GM12878 (cell line): ENCODE results near the gene TEX13B. TPM values are rescaled to one million over a fixed set of nuclear protein-coding genes. Genes with fewer than 3 reads are reported as not detected.
"Not testable (repeated sequence)": the region's sequence is repeated elsewhere in the genome, so short reads cannot be mapped to it uniquely, and the experiment has no call there.

Source experiments
- ATAC-seq: fragments of 200-7000 bp; cut with Tn5 transposase; 3 replicates; pipeline ENCODE4 v1.9.1; 2020; ENCODE audit warnings: mild to moderate bottlenecking, moderate library complexity
- BruUV-seq: library from RNA; stranded (reverse); fragments of 400-500 nt; replicated peaks from 2 replicates; lab custom pipeline; 2021; lab: Mats Ljungman, UMichigan
- CTCF ChIA-PET: fragments of 300-600 bp; sonication (Branson Sonifier 250); formaldehyde crosslinking; extraction: SDS; loops from one replicate; lab custom pipeline; 2021; ENCODE audit warnings: inconsistent platforms; lab: Yijun Ruan, JAX
- POLR2A ChIA-PET: fragments of 350-600 bp; formaldehyde crosslinking; extraction: SDS; loops from one replicate; lab custom pipeline; 2021; ENCODE audit warnings: inconsistent platforms; lab: Charles Lee
- RAD21 ChIA-PET: fragments of 300-600 bp; sonication (Branson Sonifier 250); formaldehyde crosslinking; loops from one replicate; lab custom pipeline; 2023; ENCODE audit warnings: antibody characterized with exemption; ENCODE audit not compliant: unreplicated experiment; lab: Charles Lee
- SMC1A ChIA-PET: fragments of 300-600 bp; sonication (Branson Sonifier 250); formaldehyde crosslinking; loops from one replicate; lab custom pipeline; 2023; ENCODE audit not compliant: unreplicated experiment, uncharacterized antibody; lab: Charles Lee
- DNase-seq: peaks from one replicate; pipeline ENCODE4 v3.0.0-alpha.2; 2011; ENCODE audit warnings: low read depth, low spot score
- FAIRE-seq: peaks from 3 replicates; lab custom pipeline; 2011; peaks lifted over from hg19 to GRCh38; lab: Jason Lieb, UNC
- H2AFZ ChIP-seq: 2 replicates; pipeline ENCODE4 v1.6.0; 2011; ENCODE audit warnings: low read depth, low read length, control low read depth; ENCODE audit not compliant: control insufficient read depth
- H3K27ac ChIP-seq: 2 replicates; pipeline ENCODE4 v1.5.1; 2011; ENCODE audit warnings: control low read depth; ENCODE audit not compliant: control insufficient read depth, insufficient read depth
- H3K27me3 ChIP-seq, 2 experiments: replicated peaks in 1 of 2; 2 replicates each; pipeline versions ENCODE4 v1.6.0 to v1.6.1; 2011; ENCODE audit warnings: low read length in 1 of 2; ENCODE audit not compliant: control insufficient read depth in 2 of 2, insufficient read depth in 2 of 2
- H3K36me3 ChIP-seq, 2 experiments: 2 replicates each; pipeline ENCODE4 v1.5.1; 2011; ENCODE audit warnings: low read length in 1 of 2; ENCODE audit not compliant: control insufficient read depth in 2 of 2, insufficient read depth in 2 of 2
- H3K4me1 ChIP-seq: 2 replicates; pipeline ENCODE4 v1.6.1; 2011; ENCODE audit warnings: mild to moderate bottlenecking, low read length, moderate library complexity, mixed read lengths; ENCODE audit not compliant: control insufficient read depth, insufficient read depth
- H3K4me2 ChIP-seq: 2 replicates; pipeline ENCODE4 v1.6.0; 2011; ENCODE audit warnings: control low read depth; ENCODE audit not compliant: control insufficient read depth, insufficient read depth
- H3K4me3 ChIP-seq: fragments of 200-600 bp; sonication (generic); 2 replicates; pipeline ENCODE4 v1.5.1; 2016
- H3K79me2 ChIP-seq: 2 replicates; pipeline ENCODE4 v1.6.0; 2011; ENCODE audit warnings: low read length; ENCODE audit not compliant: control insufficient read depth, insufficient read depth
- H3K9ac ChIP-seq: 2 replicates; pipeline ENCODE4 v1.8.0; 2011; ENCODE audit warnings: low read length, control low read depth, mixed read lengths; ENCODE audit not compliant: control insufficient read depth, insufficient read depth
- H3K9me3 ChIP-seq: replicated peaks from 3 replicates; pipeline ENCODE4 v1.5.1; 2011; ENCODE audit warnings: mild to moderate bottlenecking, low read length; ENCODE audit not compliant: control insufficient read depth, insufficient read depth
- H4K20me1 ChIP-seq: 2 replicates; pipeline ENCODE4 v1.6.0; 2011; ENCODE audit not compliant: control insufficient read depth, insufficient read depth
- JUNB ChIP-seq: IDR thresholded peaks from 2 replicates; pipeline ENCODE4 v1.6.1; 2016; ENCODE audit warnings: antibody characterized with exemption, mild to moderate bottlenecking
- SPI1 ChIP-seq: IDR thresholded peaks from 2 replicates; pipeline ENCODE4 v1.6.1; 2011; ENCODE audit warnings: low read depth, mild to moderate bottlenecking, low read length, moderate library complexity, borderline replicate concordance; ENCODE audit not compliant: insufficient read depth
- WGBS: methylation state at CpG from one replicate; pipeline ENCODE4 v1.1.6; 2016; ENCODE audit warnings: low lambda C conversion rate; ENCODE audit not compliant: insufficient replicate concordance, insufficient coverage; ENCODE audit errors: missing lambda C conversion rate; 5-methylcytosine and 5-hydroxymethylcytosine counted together
- in situ Hi-C: fragments of 300-500 bp; cut with MboI; formaldehyde crosslinking; loops from 9 replicates; pipeline ENCODE4 v1.14.3; 2018; ENCODE audit warnings: mixed read lengths
- intact Hi-C: fragments of 100-400 bp; cut with micrococcal nuclease; formaldehyde crosslinking; loops from one replicate; pipeline ENCODE4 v1.14.2; 2022; ENCODE audit not compliant: unreplicated experiment
- polyA plus RNA-seq, 11 experiments: library from polyadenylated mRNA; depleted of rRNA in 4 of 11; unstranded in 6 of 11; stranded (reverse) in 5 of 11; fragments of >200 nt; fragmentation: Nextera tagmentation in 4 of 11; fragmentation: Illumina TruSeq in 1 of 11; extraction: Ambion mirVana in 4 of 11; extraction: Trizol in 1 of 11; gene quantifications; 1 replicate in 1 of 11; 2 replicates in 10 of 11; pipeline versions ENCODE4 v1.2.1 to v1.2.3, GENCODE V29; 2011 to 2016; ENCODE audit warnings: inconsistent platforms in 2 of 11, missing spikeins in 2 of 11, low read depth in 1 of 11
- total RNA-seq, 4 experiments: library from RNA; depleted of rRNA in 3 of 4; stranded (reverse); fragments of >200 nt in 3 of 4; fragmentation: Illumina TruSeq in 1 of 4; extraction: Trizol in 1 of 4; gene quantifications; 2 replicates each; pipeline versions ENCODE4 v1.2.1 to v1.2.3, GENCODE V29; 2013 to 2021
- TF ChIP-seq, protein P1 (sequence below): fragments of 450-650 bp; IDR thresholded peaks from 2 replicates; pipeline ENCODE4 v1.6.1; 2017; ENCODE audit warnings: low read depth, mild to moderate bottlenecking, moderate library complexity

The TEX13B gene
- total and polyA plus RNA-seq, 10 of the 15 experiments (the other 5 are each of a cell fraction or from before 2014, with no cell fraction given): not detected

DNA sequence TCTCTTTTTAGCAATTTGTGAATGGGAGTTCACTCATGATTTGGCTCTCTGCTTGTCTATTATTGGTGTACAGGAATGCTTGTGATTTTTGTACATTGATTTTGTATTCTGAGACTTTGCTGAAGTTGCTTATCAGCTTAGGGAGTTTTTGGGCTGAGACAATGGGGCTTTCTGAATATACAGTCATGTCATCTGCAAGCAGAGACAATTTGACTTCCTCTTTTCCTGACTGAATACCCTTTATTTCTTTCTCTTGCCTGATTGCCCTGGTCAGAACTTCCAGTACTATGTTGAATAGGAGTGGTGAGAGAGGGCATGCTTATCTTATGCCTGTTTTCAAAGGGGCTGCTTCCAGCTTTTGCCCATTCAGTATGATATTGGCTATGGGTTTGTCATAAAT lies 26.8 kb downstream of the TEX13B start:
- POLR2A ChIA-PET, ATAC-seq, intact Hi-C loops, H3K27ac ChIP-seq, H4K20me1 ChIP-seq, H3K9ac ChIP-seq, H3K4me3 ChIP-seq, H3K9me3 ChIP-seq, in situ Hi-C loops, H3K4me2 ChIP-seq, FAIRE-seq, CTCF ChIA-PET, H2AFZ ChIP-seq, BruUV-seq, SMC1A ChIA-PET, H3K36me3 ChIP-seq, DNase-seq, H3K27me3 ChIP-seq, H3K4me1 ChIP-seq, H3K79me2 ChIP-seq: not testable (repeated sequence)
- RAD21 ChIA-PET: interaction anchor here (1.5 kb wide), 1 partner anchor 282 kb away, joined by 3 read pairs; no protein-coding TSS in a partner anchor
- peak; percentile 64; the same call in 1 of the 2 replicates for TF ChIP-seq SPI1
- TF ChIP-seq, protein P1, sequence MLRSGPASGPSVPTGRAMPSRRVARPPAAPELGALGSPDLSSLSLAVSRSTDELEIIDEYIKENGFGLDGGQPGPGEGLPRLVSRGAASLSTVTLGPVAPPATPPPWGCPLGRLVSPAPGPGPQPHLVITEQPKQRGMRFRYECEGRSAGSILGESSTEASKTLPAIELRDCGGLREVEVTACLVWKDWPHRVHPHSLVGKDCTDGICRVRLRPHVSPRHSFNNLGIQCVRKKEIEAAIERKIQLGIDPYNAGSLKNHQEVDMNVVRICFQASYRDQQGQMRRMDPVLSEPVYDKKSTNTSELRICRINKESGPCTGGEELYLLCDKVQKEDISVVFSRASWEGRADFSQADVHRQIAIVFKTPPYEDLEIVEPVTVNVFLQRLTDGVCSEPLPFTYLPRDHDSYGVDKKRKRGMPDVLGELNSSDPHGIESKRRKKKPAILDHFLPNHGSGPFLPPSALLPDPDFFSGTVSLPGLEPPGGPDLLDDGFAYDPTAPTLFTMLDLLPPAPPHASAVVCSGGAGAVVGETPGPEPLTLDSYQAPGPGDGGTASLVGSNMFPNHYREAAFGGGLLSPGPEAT: peak; percentile 28; the same call in 1 of the 2 replicates

DNA sequence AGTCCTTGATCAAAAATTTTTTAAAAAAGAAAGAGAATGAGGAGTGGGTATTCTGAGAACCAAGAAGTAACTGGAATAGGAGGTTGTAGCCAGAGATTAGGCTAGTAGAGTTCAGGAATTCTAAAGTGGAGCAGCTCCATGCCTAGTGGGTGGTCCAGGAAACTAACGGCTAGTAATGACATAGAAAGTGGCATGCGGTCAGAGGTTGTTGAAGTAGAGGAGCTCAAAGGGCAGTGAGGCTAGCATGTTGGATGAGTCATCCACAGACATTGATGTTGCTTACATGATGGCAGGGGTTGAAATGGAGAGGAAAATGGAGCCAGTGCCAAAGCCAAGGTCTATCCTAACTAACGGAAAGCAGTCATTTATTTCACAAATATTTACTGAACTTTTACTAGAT lies 42.1 kb downstream of the TEX13B start:
- H3K4me2 ChIP-seq: no peak overlapping the region
- CTCF ChIA-PET: no interaction called here
- no peak overlapping the region for H3K27ac ChIP-seq
- in situ Hi-C loops: no loop called here
- H3K36me3 ChIP-seq: no peaks in the 10 kb centered on the region
- H3K27me3 ChIP-seq: no peaks in the 10 kb centered on the region
- no peak overlapping the region for H2AFZ ChIP-seq
- RAD21 ChIA-PET: no interaction called here
- H3K4me3 ChIP-seq: no peak overlapping the region
- H3K4me1 ChIP-seq: no peaks in the 10 kb centered on the region
- FAIRE-seq: no peak
- SMC1A ChIA-PET: no interaction called here
- ATAC-seq: no peak
- H4K20me1 ChIP-seq: no peaks in the 10 kb centered on the region
- 92% methylated on average over 3 of the region's 3 CpGs for WGBS
- POLR2A ChIA-PET: no interaction called here
- BruUV-seq: no TSS peak
- DNase-seq: no peak
- no peaks in the 10 kb centered on the region for H3K9me3 ChIP-seq
- TF ChIP-seq JUNB: no peak
- intact Hi-C loops: no loop called here
- no peaks in the 10 kb centered on the region for H3K79me2 ChIP-seq
- H3K9ac ChIP-seq: no peak overlapping the region
